BE2C (cell line): ENCODE results near the gene PUM2.

Experiments used
- DNase-seq: peaks from one replicate; pipeline ENCODE4 v3.0.0-alpha.2; 2020
- H3K27me3 ChIP-seq: fragments of 250-450 bp; sonication (Bioruptor Pico); 2 replicates; pipeline ENCODE4 v1.5.1; 2020; ENCODE audit warnings: mild to moderate bottlenecking
- H3K36me3 ChIP-seq: fragments of 250-450 bp; sonication (Bioruptor Pico); 2 replicates; pipeline ENCODE4 v1.5.1; 2020; ENCODE audit warnings: mild to moderate bottlenecking
- H3K4me1 ChIP-seq: fragments of 250-450 bp; sonication (Bioruptor Pico); 2 replicates; pipeline ENCODE4 v1.5.1; 2020
- H3K4me3 ChIP-seq: 2 replicates; pipeline ENCODE4 v1.5.1; 2011; ENCODE audit warnings: low read depth, low read length
- H3K9me3 ChIP-seq: fragments of 250-450 bp; sonication (Bioruptor Pico); 2 replicates; pipeline ENCODE4 v1.5.1; 2020
- TF ChIP-seq, protein P1 (sequence below): IDR thresholded peaks from 2 replicates; pipeline ENCODE4 v1.5.1; 2012; ENCODE audit warnings: mild to moderate bottlenecking, low read depth, low read length

PUM2 gene

DNA sequence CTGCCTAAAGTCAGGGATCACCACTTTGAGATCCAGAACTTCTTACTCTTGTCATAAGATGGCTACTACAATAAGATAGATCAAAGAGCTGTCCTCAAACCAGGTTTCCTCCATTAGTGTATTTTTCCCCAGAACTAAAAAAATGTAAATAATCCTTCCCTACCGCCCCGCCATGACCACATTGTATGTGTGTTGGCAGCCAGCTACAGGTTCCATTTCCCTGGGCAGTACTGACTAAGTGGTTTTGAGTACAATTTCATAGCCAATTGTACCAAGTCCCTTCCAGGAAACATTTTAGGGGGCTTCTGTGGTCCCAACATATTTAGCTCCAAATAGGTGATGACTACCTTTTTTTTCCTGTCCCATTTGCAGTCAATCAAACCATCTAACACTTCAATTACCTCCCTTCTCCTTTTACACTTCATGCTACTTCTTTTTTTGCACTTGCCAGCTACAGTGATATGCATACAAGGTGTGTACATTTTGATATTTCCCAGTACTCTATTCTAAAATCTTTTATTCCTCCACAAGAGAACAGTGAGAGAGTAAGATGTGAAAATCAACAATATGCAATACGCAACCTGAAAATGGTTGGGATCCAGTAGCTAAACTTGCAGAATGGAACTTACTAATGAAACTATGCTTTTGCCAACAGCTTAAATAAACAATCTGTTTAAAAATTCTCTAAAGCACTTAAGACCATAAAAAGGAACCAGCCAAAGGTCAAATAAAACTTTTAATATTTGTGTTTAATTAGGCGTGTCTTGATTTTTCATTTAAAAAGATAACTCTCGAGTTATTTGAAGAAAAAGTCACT, 3.9 kb downstream of the PUM2 start:
- no peak for DNase-seq
- Histone ChIP-seq H3K4me1 (no peaks in the 10 kb centered on the region), H3K4me3 (no peak overlapping the region), H3K9me3 (no peaks in the 10 kb centered on the region), H3K27me3 (no peaks in the 10 kb centered on the region), H3K36me3 (peaks cover 11% of the 10 kb centered on the region)
- TF ChIP-seq, protein P1, sequence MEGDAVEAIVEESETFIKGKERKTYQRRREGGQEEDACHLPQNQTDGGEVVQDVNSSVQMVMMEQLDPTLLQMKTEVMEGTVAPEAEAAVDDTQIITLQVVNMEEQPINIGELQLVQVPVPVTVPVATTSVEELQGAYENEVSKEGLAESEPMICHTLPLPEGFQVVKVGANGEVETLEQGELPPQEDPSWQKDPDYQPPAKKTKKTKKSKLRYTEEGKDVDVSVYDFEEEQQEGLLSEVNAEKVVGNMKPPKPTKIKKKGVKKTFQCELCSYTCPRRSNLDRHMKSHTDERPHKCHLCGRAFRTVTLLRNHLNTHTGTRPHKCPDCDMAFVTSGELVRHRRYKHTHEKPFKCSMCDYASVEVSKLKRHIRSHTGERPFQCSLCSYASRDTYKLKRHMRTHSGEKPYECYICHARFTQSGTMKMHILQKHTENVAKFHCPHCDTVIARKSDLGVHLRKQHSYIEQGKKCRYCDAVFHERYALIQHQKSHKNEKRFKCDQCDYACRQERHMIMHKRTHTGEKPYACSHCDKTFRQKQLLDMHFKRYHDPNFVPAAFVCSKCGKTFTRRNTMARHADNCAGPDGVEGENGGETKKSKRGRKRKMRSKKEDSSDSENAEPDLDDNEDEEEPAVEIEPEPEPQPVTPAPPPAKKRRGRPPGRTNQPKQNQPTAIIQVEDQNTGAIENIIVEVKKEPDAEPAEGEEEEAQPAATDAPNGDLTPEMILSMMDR: no peak

DNA sequence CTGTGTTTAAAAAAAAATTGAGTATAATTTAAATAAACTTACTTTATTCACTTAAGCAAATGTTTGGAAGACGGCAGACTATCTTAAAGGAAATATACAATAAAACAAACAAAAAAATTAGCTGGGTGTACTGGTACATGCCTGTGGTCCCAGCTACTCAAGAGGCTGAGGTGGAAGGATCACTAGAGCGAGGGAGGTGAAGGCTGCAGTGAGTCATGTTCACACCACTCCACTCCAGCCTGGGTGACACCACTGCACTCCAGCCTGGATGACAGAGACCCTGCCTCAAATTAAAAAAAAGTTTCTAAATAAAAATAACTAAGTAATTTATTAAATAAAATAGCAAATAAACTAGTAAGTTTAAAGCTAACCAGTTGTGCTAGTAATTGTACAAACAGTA, 7.5 kb downstream of the PUM2 start:
- no peaks in the 10 kb centered on the region for H3K9me3 ChIP-seq
- DNase-seq: no peak
- no peaks in the 10 kb centered on the region for H3K4me1 ChIP-seq
- TF ChIP-seq, protein P1: no peak
- no peak overlapping the region for H3K4me3 ChIP-seq
- no peaks in the 10 kb centered on the region for H3K27me3 ChIP-seq
- peaks cover 6% of the 10 kb centered on the region for H3K36me3 ChIP-seq

DNA sequence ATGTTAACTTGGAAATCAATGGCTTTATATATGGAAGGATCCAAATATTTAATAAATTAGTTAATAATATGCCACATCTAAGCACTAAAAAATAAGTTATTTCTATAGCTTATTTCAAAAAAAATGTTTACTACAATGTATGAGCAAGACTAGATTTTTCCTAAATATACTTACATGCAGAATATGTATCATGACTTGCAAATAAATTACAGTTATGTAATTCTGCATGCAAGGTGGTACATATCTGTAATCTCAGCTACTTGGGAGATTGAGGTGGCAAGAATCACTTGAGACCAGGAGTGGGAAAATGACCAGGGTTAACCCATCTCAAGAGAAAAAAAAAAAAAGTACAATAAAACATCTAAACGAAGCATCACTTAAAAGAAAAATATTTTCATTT, 11.6 kb downstream of the PUM2 start:
- H3K36me3 ChIP-seq: peaks cover 11% of the 10 kb centered on the region
- TF ChIP-seq, protein P1: no peak

DNA sequence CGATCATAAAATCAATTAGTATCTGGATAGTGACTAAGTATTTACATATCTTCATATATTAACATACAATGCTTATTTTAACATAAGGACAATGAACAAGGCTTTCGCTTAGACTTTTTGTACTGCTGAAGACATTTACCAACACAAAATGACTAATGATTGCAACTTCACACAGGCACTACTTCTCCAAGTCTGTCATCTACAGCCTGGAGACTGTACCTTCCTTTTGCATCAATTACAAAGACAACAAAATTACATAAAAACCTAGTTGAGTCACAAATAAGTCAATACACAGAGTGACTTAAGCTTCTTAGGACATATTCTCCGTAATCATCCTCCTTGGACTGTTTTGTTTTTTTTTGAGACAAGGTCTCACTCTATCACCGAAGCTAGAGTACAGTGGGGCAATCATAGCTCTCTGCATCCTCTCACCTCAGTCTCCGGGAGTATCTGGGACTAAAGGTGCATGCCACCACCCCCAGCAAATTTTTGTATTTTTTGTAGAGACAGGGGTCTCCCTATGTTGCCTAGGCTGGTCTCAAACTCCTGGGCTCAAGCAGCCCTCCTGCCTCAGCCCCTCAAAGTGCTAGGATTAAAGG, 15.9 kb downstream of the PUM2 start:
- Histone ChIP-seq H3K9me3 (no peaks in the 10 kb centered on the region), H3K27me3 (no peaks in the 10 kb centered on the region), H3K4me3 (no peak overlapping the region), H3K36me3 (peaks cover 4% of the 10 kb centered on the region), H3K4me1 (peaks cover 6% of the 10 kb centered on the region; the same call in 1 of the 2 replicates)
- DNase-seq: no peak
- TF ChIP-seq, protein P1: no peak

More for the DNA sequence above, 11.6 kb downstream of the PUM2 start:
- no peak overlapping the region for H3K4me3 ChIP-seq
- no peaks in the 10 kb centered on the region for H3K4me1 ChIP-seq
- no peak for DNase-seq
- no peaks in the 10 kb centered on the region for H3K27me3 ChIP-seq
- H3K9me3 ChIP-seq: no peaks in the 10 kb centered on the region

DNA sequence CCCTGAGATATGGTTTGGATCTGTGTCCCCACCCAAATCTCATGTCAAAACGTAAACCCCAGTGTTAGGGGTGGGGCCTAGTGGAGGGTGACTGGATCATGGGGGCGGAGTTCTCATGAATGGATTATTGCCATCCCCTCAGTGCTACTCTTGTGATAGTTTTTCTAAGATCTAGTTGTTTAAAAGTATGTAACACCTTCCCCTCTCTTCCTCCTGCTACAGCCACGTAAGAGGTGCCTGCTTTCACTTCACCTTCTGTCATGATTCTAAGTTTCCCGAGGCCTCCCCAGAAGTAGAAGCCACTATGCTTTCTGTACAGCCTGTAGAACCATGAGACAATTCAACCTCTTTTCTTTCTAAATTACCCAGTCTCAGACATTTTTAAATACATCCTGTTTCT, 16.9 kb downstream of the PUM2 start:
- Histone ChIP-seq H3K4me1 (peaks cover 6% of the 10 kb centered on the region; the same call in 1 of the 2 replicates), H3K4me3 (no peak overlapping the region), H3K27me3 (no peaks in the 10 kb centered on the region), H3K36me3 (peaks cover 4% of the 10 kb centered on the region), H3K9me3 (no peaks in the 10 kb centered on the region)
- no peak for DNase-seq
- TF ChIP-seq, protein P1: no peak

- DNase-seq: no peak
- peaks cover 9% of the 10 kb centered on the region for H3K36me3 ChIP-seq
- no peaks in the 10 kb centered on the region for H3K27me3 ChIP-seq
- peaks cover 6% of the 10 kb centered on the region; the same call in 1 of the 2 replicates for H3K4me1 ChIP-seq
- TF ChIP-seq, protein P1: no peak
- no peak overlapping the region for H3K4me3 ChIP-seq
- H3K9me3 ChIP-seq: no peaks in the 10 kb centered on the region
These were observed 20.5 kb downstream of the PUM2 start for GRCh38 chr2:20330192-20330591.
